HG03066 (cell line): ENCODE results near the gene NR5A1.

Experiments
- ATAC-seq: cut with Tn5 transposase; IDR thresholded peaks from one replicate; pipeline ENCODE4 v1.9.1; 2021; ENCODE audit warnings: low read depth; ENCODE audit not compliant: unreplicated experiment

Gene NR5A1

DNA sequence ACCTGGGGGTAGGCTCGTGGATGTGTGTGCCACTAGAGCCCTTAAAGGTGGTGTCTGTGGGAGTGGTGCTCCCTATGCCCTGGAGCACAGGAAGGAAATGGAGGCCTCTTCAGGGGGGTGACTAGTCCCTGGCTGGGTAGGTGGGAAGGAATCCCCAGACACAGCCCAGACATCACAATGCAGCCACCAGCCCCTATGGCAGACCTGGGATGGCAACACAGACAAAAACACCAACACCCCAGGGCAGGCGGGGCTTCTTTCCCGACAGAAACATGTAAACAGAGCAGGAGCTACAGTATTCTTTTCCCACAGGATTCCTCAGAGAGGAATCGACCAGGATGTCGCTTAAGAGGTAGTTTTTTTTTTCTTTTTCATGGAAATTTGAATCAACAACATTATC, 10.4 kb upstream of the NR5A1 start:
- no peak for ATAC-seq

DNA sequence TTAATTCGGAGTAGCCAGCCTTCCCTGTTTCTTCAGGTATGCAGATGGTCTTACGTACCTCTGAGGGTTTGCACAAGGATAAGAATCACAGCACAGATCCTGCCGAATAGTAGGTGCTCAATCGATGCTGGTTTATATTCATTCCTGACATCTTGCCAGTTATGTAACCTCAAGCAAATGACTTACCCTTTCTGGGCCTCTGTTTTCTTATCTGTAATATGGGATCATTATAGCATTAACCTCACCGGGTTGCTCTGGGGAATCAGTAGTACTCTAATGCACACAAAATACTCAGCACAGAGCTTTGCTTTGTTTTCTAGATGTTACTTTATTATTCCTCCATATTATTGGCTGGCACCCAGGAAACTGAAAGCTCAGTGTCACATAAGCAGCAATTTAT, 7.7 kb upstream of the NR5A1 start:
- no peak for ATAC-seq

DNA sequence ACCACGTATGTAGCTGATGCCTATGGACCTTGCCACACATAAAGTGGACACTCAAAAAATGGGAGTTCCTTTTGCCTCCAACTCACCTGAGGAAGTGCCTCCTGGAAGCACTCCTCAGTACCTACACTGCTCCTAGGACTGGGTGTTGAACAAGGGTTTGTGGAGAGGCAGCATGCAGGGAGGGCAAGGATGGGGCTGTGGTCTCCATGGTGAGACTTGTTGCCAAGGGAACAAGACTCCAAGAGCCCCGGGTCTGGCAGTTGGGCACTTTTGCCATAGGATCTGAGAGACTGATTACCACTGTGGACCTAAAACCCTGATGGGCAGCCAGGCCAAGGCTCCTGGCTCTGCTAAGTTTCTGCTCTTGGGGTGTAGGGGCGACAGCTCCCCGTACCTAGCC, 6.9 kb upstream of the NR5A1 start:
- ATAC-seq = no peak

DNA sequence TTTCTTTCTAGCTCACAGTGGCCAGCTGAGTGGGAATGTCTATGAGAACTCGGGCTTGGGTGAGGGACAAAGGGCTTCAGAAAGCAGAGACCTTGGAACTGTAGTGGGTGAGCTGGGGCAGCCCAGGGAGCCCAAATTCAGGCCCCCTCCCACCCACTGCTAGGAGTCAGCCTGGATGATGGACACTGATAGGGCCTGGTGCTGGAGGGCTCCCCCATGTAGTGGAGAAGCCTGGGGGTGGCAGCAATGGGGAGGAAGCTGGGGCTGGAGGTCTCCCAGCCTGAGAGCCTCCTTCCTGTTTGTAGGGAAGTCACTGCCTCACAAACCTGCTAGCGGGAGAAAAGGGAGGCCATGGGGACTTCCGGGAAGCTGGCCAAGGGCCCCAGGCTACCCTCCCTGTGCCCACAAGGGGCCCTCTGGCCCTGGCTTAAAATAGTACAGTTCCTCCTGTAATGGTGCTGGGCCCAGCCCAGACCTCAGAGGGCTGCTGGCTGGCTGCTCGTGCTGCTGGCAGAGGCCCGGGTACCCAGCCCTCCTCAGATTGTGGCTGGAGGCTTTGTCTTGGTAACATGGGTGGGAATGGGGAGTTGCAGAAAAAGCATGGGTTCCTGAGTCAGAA, 6.3 kb upstream of the NR5A1 start:
- no peak for ATAC-seq

DNA sequence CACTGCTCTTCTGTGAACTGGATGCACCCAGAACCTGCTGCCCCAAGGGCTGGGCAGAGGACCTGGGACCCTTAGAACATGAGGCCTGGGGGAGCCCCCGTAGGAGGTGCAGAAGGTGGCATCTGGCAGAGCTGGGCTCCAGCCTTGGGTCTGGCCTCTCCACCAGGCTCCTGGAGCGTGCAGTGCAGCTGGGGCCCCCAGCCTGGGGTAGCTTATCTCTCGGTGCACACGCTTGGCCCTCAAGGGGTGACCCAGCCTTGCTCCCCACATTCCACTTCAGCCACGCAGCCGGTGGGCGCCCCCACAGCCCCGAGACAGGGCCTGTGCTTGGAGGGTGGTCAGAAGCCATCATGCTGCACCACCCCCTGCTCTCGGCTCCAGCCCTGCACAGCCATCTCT, 5.6 kb upstream of the NR5A1 start:
- ATAC-seq = no peak

DNA sequence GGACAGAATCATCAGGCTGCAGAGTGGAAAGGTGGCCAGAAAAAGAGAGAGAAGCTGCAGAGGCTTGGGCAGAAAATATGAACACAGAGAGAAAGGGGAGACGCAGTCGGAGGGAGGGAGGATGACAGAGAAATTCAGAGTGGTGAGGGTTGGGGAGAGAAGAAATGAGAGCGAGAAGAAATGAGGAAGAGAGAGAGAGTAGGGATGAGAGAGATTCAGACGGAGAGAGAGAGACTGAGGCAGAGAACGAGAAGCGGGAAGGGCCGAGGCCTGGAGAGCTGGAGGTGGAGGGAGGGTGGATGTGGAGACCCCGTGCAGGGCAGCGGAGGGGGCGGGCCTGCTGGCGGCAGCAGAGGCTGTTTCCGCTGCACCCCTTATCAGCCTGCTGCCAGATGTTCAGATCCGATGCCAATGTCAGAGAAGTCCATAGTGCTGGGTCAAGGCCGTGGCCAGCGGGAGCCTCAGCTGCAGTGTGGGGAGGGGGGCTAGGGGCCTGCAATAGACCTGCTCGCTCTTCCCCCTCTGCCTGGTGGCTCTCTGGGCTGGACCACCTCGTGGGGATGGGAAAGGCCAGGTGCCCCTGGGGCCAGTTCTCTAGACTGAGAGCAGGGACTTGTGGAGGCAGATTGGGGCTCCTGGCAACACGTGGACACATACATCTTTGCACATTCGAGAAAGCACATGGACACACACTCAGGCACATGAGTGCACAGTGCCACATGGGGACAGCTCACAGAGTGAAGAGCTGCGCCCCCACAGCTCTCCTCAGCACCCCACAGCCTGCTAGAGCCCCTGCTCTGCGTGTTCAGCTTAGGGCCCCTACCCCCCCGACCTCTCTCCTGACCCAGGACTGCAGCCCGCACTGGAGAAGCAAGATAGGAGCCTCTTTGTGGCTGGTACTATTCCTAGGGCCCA, 4.9 kb upstream of the NR5A1 start:
- no peak for ATAC-seq

DNA sequence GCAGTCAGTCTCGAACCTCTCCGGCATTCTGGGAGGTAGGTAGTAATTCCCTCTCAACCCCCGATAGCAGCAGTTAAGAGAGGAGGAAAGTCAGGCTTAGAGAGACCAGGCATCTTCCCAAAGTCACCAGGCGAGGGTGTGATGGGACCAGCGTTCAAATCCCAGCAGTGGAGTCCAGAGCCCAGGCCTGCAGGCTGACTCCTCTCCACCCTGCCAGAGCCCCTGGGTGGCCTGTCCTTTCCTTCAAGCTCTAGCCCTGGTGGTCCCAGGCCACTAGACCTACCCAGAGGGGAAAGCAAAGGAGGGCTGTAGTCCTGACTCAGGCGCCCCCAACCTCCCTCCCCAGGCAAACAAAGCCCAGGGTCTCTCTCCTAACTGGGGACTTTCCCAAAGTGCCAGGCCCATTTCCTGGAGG, 4.2 kb upstream of the NR5A1 start:
- ATAC-seq = no peak

DNA sequence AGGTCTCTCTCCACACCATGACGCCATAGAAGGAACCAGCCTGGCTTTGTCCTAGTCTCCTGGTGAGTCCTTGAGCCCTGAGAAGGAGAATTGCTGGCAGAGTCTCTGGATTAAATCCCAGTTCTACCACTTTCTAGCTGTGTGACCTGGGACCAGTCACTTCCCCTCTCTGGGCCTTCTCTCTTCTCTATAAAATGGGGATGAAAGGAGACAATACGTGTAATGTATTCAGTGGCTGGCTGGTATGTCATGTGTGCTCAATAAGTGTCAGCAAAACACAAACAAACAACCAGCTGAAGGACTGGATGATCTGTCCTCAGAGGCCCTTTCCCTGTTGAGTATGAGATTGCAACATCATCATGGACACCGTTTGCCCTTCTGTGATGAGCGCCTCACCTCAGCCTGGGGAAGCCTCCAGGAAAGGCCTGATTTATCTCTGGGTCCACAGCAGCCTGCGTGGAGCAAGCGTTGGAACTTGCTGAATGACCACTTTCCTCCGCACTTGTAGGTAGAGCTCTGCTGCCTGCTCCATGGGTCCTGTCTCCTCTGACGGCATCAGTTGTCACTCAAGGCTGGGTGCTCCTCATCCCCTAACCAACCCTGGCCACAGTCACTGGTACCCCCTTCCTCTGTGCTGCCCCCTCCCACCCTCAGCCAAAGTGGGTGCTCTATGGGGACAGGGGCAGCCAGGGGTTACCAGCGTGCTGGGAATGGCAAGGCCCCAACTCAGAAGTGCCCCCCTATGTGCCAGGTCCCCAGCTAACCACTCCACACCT, 3.6 kb upstream of the NR5A1 start:
- no peak for ATAC-seq

DNA sequence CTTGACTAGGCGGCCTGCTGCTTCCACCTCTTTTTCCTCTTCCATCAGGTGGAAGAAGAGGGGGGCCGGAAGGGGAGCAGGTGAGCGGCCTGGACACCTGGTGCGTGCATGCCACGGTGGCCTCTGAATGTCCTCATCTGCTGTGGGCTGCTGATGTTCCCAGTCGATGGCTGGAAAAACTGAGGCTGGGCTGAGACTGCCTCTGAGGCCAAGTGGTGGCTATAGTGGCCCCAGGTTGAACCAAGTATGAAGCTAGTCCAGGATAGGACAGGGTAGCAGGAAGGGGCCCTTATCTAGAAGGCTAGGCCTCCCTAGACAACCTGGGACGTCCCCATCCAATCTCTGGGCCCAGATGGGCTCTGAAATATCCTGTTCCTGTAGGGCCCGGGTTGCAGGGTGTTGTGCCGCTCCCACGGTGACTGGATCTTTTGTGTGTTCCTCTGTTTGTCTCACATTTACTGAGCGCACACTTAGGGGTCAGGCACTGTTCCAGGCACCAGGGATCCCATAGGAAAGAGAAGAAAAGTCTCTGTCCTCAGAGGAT, 753 bp upstream of the NR5A1 start:
- ATAC-seq = no peak

DNA sequence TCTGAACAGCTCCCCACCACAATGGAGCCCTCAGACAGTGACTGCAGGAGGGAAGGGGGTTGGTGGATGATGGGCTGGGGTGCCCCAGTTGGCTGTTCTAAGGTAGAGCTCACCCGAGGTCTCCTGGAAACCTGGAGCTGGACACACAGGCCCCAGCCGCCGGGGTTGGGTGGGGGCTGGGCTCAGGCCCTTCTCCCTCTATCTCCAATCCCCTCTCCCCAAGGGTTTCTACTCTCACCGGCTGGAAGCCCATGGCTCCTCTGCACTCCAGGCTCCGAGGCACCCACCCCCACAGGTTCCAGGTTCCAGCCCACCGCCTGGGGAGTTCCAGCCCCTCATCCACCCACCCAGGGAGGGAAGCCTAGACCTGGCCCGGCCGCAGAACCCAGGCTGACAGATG, 766 bp downstream of the NR5A1 start:
- ATAC-seq = no peak

DNA sequence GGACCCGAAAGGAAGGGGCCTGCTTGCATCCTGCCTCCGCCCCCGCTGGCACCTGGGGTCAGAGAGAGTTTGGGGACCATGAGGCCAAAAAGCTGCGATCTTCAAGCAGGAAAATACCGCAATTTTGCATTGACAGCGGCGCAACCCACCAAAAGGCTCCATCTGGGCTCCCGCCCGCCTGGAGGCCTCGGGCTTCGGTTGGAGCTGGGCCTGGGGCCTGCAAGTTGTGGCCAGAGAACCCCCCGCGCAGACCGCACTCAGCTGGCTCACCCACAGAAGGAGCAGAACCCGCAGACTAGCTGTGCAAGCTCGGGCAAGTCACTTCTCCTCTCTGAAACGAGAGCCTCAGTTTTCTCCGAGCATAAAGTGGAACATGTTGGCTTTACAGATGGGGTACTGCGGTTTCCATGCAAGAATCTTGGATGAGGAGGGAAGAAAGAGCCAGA, 1.3 kb downstream of the NR5A1 start:
- no peak for ATAC-seq

DNA sequence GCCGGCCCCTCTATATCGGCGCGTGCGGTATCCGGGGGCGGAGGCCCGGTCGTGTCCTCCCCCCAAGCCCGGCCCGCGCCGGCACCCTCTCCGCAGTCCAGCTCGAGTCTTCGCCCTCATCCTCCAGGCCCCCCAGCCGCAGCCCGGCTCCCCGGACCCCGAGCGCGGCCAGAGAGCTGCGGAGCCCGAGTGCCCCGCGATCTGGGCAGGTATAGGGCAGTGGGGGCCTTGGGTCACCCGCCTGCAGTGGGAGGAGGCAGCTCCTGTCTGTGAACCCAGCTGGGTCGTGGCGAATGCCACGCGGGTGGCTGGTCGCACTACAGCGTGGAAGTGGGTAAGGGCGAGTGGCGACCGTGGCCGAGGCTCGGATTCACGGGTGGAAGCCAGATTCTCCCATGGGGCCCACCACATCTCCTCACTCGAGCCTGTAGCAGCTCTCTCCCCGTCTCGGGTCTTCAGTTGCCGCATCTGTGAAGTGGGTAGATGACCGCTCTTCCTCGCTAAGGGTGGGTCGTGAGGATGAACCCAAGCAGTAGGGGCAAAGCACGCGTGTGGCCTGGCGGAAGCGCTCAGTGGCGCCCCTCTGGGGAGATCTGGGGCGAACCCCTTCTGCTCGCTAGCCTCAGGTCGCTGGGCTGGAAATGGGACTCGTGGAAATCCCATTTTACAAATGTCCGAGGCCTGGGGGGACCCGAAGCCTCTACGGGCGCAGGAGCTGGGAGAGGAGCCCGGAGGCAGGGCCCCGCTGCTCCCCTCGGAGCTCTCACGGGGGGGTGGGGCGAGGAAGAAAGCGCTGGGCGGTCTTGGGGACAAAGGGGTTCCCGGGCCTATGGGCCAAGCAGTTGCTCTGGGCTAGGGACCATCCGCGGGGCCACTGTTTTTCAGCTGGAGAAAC, 1.9 kb downstream of the NR5A1 start:
- no peak for ATAC-seq

DNA sequence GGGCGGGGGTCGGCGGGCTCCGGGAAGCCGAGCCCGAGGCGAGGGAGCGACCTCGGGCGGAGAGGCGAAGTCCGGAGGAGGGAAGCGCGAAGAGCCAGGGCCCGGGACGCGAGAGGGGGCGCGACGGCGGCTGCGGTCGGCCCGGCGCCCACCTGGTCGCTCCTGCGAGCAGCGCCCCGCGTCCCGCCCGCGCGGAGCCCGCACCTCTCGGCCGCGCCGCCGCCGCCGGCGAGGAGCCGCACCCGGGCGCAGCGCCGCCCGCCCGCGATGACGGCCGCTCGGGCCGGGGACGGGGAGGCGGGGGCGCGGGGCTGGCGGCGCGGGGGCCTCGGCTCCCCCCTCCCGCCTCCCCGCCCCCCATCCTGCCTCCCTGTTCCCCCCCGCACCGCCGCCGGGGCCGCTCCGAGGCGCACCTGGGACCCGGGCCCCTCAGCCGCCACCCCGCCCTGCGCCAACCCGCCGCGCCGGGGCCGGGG, 2.6 kb downstream of the NR5A1 start:
- no peak for ATAC-seq

DNA sequence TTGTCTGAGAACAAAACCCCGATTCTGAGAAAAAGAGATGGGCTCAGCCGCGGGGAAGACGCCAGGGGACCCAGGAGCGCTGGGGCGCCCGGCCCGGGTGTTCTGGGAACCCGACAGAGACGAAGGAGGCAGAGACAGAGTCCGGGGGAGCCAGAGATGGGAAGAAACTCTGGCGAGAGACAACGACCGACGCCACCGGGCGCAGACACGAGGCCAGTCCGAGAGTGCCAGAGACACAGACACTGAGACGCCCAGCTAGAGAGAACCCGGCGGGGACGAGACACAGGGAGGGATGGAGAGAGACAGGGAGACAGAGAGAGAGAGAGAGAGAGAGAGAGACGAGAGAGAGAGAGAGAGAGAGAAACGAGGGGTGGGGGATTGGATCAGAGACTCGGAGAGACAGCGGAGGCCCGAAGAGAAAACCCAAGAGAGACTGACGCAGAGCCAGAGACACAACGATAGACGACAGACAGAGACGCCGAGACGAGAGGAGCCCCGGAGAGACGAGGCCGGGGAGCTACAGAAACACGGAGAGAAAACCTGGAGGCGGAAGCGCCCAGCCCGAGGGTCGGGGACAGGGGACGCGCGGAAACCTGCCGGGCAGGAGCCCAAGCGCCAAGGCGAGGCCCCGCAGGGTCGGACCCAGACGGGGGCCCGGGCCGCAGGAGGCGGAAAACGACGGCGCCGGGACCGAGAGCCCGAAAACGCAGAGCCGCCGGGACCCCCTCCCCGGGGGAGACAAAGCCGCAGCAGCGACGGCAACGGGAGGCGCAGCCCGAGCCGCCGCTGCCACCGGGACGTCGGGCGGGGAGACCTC, 3.3 kb downstream of the NR5A1 start:
- no peak for ATAC-seq

DNA sequence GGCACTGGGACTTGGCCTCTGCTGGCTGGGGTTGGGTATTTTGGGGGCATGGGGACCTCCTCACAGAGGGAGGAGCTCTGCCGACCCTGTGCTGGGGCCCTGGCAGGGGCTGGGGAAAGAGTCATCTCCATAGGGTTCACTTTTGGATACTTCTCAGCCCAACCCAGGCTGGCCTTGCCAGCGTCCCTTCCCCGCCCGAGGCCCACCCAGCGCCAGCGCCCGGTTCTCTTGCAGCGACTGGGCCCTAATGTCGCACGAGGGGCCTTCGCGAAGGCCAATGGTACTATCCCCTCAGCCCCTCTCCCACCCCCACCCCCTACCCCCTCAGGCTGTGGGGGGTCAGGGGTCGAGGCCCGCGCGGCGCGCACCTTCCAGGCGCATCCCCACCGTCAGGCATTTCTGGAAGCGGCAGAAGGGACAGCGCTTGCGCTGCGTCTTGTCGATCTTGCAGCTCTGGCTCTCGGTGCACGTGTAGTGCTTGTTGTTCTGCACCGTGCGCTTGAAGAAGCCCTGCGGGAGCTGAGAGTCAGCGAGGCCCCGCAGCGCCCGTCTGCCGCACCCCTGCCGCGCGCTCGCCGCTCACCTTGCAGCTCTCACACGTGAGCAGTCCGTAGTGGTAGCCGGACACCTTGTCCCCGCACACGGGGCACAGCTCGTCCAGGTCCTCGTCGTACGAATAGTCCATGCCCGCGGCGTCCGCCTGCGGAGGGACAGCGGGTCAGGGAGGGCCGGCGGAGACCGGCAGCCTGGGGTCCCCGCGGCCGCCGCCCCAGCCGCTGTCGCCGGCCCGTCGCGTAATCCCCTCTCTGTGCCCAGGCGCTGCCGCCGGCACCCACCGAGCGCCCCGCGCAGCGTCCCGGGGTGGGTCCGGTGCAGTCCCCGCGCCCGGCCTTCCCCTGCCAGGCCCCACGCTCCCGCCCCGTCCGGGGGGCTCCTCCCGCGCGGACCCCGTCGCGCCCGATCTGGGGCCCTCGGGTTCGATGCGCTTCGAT, 4.2 kb downstream of the NR5A1 start:
- no peak for ATAC-seq

DNA sequence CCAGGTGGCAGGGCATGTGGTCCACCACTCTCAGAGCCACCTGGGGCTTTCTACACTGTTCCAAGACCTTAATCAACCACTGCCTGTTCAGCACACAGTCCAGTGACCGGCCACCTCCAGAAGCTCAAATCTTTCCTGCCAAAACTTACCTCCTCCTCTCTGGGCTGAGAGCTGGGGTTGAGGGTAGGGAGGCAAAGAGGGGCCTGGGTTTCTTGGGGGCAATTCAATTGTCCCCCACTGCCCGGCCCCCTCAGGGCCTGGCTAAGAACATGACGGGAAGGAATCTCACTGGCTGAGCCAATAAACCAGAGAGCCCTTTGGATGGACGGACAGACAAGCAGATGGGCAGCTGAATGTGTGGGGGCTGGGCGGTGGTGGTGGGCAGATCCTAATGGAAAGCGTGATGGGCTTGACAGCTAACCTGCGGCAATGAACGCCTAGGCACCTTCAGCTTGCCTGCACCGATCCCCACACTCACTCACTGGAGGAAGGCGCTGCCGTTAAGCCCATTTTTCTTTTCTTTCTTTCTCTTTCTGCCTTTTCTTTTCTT, 5.4 kb downstream of the NR5A1 start:
- ATAC-seq = no peak

DNA sequence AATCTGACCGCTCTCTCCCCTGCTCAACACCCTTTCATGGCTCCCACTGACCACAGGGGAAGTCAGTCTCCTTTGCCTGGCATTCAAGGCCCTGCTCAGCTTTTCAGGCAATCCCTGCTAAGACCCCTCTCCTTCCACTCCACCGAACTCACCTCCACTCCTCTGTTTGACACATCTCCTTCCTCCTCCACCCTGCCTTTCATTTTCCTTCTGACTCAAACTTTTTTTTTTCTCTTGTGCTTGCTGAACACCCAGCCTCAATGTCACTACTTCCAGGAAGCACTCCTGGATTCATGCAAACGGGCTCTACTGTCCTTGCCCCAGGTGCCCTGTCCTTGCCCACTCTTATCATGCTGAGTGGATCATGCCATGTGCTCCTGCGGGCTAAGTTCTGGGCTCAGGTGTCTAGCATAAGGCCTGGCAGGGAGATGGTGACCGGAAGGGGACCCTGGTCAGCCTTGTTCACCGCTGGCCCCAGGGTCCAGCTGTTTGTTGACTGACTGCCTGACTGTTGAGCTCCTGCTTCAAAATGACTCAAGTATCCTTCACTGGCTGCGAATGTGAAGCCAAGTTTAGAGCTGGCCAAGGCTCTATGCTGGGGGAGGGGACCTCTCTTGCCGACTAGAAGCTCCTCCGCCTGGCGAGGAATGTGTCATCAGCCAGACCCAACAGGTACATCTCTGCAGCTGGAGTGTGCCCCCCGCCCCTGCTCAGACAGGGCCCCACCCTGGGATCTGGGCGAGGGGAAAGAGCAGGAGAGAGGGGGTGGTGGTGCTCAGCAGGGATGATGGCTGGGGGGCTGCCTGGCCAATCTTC, 6.2 kb downstream of the NR5A1 start:
- no peak for ATAC-seq
